HCEC 1CT (cell line): ENCODE results near the gene DAZAP1.
"Not testable (repeated sequence)": the region's sequence is repeated elsewhere in the genome, so short reads cannot be mapped to it uniquely, and the experiment has no call there.

Source experiments
- DNase-seq: peaks from one replicate; pipeline ENCODE4 v3.0.0-alpha.2; 2017

The DAZAP1 gene

DNA sequence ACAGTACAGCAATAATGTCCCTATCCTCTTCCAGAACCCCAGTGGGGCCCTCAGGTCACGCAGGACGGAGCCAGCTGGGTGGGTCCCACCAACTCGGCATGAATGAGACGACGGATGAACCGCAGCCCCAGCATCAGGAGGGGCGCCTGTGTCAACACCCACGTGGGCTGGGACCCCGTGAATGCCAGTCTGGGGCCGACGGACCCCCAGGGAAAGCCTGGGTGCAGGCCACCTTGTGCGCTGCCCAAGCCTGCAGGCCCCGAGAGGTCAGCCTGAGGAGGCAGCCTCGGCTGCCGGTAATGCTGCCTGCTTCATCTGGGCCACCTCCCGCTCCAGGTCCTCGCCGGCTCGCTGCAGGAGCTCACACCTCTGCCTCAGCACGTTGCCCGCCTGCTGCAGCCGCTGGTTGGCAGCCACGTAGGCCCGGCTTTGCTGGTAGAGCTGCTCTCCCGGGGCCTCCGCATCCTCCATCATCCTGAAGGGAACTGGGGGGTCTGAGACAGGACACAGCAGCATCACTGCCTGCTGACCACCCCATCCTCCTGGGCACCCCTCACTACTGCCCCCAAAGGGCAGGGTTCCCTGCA is 67.5 kb downstream of the DAZAP1 start:
- no peak for DNase-seq

DNA sequence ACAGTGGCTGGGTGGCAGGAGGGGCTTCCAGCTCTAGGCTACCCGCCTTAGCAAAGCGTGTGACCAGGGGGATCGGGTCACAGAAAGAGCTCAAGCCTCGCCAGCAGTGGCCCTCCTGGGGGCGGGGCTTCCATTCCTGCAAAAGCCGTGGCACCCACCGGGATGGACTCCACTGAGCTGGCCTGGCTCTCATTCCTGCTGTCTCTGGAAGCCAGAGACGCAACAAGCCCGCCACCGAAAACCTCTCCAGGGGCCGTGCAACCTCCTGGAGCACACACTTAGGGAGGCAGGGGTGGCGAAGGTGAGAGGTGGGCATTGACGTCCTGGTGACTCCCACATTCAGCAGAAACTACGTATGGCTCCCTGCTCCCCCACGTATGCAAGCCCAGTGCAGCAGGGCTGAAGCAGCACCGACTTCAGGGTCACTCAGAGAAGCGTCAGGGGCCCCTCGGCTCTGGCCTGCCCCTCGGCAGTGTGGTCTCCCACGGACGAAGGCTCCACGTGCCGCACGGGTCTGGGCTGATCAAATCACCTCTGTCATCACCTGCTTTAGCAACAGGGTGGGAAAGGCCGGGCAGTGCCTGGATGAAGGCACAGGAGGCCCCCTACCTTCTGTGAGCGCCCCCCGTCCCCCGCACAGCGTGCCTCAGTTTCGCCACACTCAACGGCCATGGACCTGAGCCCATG is 68.5 kb downstream of the DAZAP1 start:
- no peak for DNase-seq

DNA sequence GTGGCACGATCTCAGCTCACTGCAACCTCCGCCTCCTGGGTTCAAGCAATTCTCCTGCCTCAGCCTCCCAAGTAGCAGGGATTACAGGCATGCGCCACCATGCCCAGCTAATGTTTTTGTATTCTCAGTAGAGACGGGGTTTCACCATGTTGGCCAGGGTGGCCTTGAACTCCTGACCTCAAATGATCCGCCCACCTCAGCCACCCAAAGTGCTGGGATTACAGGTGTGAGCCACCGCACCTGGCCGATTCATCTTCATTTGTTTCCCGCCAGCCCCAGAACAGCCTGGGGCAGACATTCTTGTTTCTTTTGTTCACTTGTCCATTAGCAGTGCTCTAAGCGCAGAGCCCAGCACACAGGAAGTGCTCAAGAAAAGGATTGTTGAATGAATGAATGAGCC is 69.7 kb downstream of the DAZAP1 start:
- not testable (repeated sequence) for DNase-seq

DNA sequence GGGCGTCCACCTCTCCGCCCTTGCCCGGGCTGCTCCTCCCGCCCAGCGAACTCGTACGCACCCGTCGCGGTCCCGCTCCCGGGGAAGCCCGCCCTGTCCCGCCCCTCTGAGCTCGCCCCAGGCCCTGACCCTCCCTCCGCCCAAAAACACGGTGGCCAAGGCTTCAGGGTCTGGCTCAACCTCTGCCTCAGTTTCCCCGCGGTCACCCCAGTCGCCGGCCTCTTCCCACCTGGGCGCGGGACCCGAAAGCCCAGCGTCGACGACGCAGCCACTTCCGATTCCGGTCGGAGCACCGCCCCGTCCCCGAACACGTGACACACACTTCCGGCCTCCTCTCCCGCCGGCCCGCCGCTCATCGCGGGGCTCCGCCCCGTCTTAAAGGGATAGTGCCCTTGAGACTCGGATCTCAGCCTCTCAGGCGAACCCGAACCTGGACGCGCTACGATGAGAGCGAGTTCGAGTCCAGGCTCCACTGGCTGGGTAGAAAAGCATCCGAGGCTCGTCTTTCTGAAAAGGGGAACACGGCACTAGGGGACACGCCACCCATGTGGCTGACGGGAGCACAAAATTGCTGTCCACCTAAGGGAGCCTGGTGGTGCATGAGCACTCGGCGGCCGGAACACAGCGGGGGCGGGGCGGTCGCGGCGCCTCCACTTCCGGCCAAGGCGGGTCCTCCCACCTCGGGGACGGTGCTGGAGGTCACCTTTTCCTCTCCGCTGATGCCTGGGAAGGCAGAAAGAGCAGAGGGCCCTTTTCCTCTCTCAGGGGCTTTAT is 71.7 kb downstream of the DAZAP1 start, which contains the start of gene C19orf25:
TSS of gene C19orf25 (minus strand) at position 282 of the 774 bp plus-strand sequence. CDS start 312 bp downstream, outside the sequence.
- peak; percentile 93 for DNase-seq

DNA sequence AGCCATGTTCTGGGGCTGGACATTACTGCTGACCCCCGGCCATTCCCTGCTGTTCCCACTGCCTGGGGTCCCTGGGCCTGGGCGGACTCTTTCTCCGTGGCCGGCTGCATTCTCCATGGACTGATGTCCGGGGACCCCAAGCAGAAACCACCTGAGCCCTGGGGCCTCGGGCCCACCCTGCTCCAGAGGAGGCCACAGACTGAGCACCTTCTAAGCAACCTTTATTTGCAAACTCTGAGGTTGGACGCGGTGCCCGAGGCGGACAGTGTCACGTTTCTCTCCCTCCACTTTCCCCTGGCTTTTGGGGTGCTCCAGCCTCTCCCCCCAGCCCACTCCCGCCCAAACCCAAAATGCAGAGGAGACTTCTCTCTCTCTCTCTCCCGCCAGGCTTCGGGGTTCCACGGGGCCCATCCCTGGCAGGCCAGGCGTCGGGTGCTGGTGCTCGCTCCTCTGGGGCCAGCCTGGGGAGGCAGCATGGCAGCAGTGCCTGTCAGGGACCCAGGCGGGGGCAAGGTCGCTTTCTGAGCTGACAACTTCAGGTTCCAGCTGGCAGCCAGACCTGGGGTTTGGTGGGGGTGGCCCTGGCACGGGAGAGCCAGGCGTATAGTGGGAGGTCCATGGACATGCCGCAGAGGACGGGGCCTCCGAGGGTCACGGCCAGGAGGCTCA is 74.0 kb downstream of the DAZAP1 start:
- DNase-seq: no peak

DNA sequence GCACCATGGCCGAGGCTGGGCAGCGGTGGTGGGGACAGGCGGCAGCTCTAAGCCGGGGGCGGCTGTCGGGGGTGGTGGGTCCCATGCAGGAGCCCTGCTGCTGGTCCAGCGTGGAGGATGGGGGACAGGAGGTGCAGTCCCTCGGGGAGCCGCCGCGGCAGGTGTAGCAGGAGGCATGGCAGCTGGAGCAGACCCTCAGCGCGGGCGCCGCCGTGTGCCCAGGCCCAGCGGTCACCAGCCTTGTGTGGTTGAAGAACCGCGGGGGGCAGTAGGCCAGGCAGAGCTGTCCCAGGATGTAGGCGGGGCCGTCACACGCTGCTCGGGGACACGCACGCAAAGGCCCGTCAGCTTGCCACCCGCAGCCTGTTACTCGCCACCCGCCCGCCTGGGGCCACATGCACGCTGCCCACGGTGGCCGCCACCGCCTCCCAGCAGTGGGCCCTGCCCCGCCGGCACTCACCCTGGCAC is 74.5 kb downstream of the DAZAP1 start:
- DNase-seq: no peak

DNA sequence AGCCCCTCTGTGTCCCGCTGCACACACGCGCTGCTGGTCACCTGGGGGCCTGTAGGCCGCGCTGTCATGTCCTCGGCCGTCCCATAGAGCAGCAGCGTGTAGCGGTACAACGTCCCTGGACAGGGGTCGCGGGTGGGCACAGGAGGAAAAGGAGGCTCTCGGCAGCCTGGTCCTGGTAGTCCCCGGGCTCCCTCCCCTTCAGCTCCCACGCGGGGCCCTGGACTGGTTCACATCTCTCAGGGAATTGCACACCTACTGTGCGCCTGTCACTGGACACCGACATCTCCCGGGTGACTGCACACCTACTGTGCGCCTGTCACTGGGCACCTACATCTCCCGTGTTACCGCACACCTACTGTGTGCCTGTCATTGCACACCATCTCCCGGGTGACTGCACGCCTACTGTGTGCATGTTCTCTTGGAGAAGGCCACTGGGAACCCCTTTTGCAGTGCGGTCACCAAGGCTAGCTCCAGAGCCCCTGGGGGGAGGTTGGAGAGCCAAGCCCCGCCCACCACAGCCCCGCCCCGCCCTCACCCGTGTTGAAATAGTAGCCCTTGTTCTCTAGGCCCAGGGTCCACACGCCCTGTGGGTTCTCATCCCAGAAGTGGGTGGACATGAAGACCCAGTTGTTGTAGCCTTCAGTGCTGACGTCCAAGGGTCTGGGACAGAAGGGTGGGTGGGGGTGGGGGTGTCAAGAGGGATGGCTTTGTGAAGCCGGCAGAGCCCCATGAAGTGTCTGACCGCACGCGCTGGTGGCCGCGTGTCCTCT is 75.2 kb downstream of the DAZAP1 start:
- no peak for DNase-seq

DNA sequence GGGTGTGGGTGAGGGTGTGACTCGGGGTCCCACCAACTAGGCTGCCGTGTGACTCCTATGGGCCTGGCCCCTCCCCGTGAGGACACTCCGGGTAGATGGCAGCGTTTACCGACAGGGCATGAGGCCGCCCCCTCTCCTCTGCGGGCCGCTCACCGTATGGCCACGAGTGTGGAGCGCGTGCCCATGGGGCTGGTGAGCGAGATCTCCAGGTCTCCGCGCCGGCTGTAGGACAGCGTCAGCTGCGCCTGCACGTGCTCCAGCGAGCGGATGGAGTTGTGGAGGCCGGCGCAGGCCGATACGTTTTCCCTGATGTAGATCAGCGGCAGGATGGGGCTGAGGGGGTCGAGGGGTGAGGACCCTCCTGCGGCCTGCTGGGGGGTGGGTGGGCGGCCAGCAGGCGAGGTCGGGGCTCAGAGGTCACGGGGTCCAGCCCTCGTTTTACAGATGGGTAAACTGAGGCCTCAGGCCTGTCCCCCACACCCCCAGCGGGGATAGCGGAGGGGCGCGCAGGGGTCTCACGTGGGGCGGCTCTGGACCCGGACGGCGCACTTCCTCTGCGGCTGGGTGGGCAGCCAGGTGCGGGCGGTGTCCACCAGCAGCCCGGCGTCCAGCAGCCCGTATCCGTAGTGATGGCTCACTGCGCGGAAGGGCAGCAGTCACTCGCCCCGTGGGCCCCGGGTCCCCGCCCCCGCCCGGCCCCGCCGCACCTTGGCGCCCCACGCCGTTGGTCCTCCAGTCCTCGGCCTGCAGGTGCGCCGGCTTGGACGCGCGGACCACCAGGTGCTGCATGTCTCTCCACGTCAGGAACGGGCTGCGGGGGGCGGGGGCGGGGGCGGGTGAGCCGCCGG is 76.0 kb downstream of the DAZAP1 start:
- no peak for DNase-seq

DNA sequence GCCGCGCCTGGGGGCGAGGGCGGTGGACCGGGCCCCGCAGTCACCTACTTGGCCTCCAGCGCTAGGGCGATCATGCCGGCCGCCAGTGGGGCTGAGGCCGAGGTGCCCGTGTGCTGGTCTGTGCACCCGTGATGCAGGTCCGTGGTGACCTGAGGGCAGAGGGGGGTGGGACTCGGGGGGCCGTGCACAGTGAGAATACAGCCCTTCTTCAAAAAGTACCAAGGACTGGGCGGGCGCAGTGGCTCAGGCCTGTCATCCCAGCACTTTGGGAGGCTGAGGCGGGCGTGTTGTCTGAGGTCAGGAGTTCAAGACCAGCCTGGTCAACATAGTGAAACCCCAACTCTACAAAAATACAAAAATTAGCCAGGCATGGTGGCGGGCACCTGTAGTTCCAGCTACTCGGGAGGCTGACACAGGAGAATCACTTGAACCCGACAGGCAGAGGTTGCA is 76.6 kb downstream of the DAZAP1 start:
- no peak for DNase-seq
